ENCODE data around the gene ORAI3. TPM values are rescaled to one million over a fixed set of nuclear protein-coding genes. Genes with fewer than 3 reads are reported as not detected.

The ORAI3 gene
- total and polyA plus RNA-seq, 2 experiments from 2014 or later = 52.5 to 54.0 TPM

GRCh38 chr16:30927789-30928378 is 21.0 kb upstream of the ORAI3 start:
- WGBS (ENCODE audit: low lambda C conversion rate, missing lambda C conversion rate) = 74% methylated on average over 11 of the region's 15 CpGs
- DNase-seq (ENCODE audit: low spot score) = peak; percentile 71

GRCh38 chr16:30928390-30928789 is 20.5 kb upstream of the ORAI3 start:
- no peaks in the 10 kb centered on the region for H3K9me3 ChIP-seq (ENCODE audit: low read depth)
- H3K4me3 ChIP-seq = no peak overlapping the region
- DNase-seq (ENCODE audit: low spot score) = peak; percentile 3
- no peaks in the 10 kb centered on the region for H3K27me3 ChIP-seq
- no peak overlapping the region for H2AFZ ChIP-seq
- TF ChIP-seq EZH2phosphoT487 (IDR thresholded peaks at IDR 0.05; ENCODE audit: low read depth, severe bottlenecking, unreplicated experiment) (no peak), EZH2 (IDR thresholded peaks at IDR 0.05; ENCODE audit: borderline replicate concordance) (no peak), CTCF (IDR thresholded peaks at IDR 0.05; ENCODE audit: poor library complexity) (no peak)
- H4K20me1 ChIP-seq (ENCODE audit: insufficient read depth, poor library complexity, severe bottlenecking) = peaks cover 3% of the 10 kb centered on the region
- no peaks in the 10 kb centered on the region for H3K9me2 ChIP-seq (replicated peaks; ENCODE audit: insufficient read depth)
- H3K79me2 ChIP-seq = peaks cover 14% of the 10 kb centered on the region
- peaks cover 5% of the 10 kb centered on the region for H3K4me1 ChIP-seq (ENCODE audit: insufficient read depth)
- no peak overlapping the region for H3K27ac ChIP-seq
- H3K4me2 ChIP-seq = no peak overlapping the region
- WGBS (ENCODE audit: low lambda C conversion rate, missing lambda C conversion rate) = 95% methylated on average over 4 of the region's 11 CpGs
- no peaks in the 10 kb centered on the region for H3K36me3 ChIP-seq (replicated peaks; ENCODE audit: insufficient read depth, low read depth)

More at GRCh38 chr16:30927789-30928378, 21.0 kb upstream of the ORAI3 start:
- Histone ChIP-seq H3K4me1 (ENCODE audit: insufficient read depth) (peaks cover 5% of the 10 kb centered on the region), H3K9me2 (replicated peaks; ENCODE audit: insufficient read depth) (no peaks in the 10 kb centered on the region), H3K4me3 (no peak overlapping the region), H3K9me3 (ENCODE audit: low read depth) (no peaks in the 10 kb centered on the region), H3K27ac (no peak overlapping the region), H3K36me3 (replicated peaks; ENCODE audit: insufficient read depth, low read depth) (no peaks in the 10 kb centered on the region), H4K20me1 (ENCODE audit: insufficient read depth, poor library complexity, severe bottlenecking) (peaks cover 3% of the 10 kb centered on the region), H3K27me3 (no peaks in the 10 kb centered on the region), H3K4me2 (no peak overlapping the region), H2AFZ (no peak overlapping the region), H3K79me2 (peaks cover 14% of the 10 kb centered on the region)
- TF ChIP-seq EZH2 (IDR thresholded peaks at IDR 0.05; ENCODE audit: borderline replicate concordance) = no peak
- no peak for TF ChIP-seq EZH2phosphoT487 (IDR thresholded peaks at IDR 0.05; ENCODE audit: low read depth, severe bottlenecking, unreplicated experiment)
- TF ChIP-seq CTCF (IDR thresholded peaks at IDR 0.05; ENCODE audit: poor library complexity) = no peak

- WGBS (ENCODE audit: low lambda C conversion rate, missing lambda C conversion rate) = 90% methylated on average over 7 of the region's 7 CpGs
- Histone ChIP-seq H3K36me3 (replicated peaks; ENCODE audit: insufficient read depth, low read depth) (no peaks in the 10 kb centered on the region), H2AFZ (no peak overlapping the region), H3K4me1 (ENCODE audit: insufficient read depth) (peaks cover 5% of the 10 kb centered on the region), H3K27me3 (no peaks in the 10 kb centered on the region), H3K9me2 (replicated peaks; ENCODE audit: insufficient read depth) (no peaks in the 10 kb centered on the region), H3K9me3 (ENCODE audit: low read depth) (no peaks in the 10 kb centered on the region), H3K79me2 (peaks cover 8% of the 10 kb centered on the region), H3K27ac (no peak overlapping the region), H3K4me2 (no peak overlapping the region), H3K4me3 (no peak overlapping the region), H4K20me1 (ENCODE audit: insufficient read depth, poor library complexity, severe bottlenecking) (peaks cover 3% of the 10 kb centered on the region)
- no peak for TF ChIP-seq EZH2phosphoT487 (IDR thresholded peaks at IDR 0.05; ENCODE audit: low read depth, severe bottlenecking, unreplicated experiment)
- no peak for TF ChIP-seq CTCF (IDR thresholded peaks at IDR 0.05; ENCODE audit: poor library complexity)
- no peak for TF ChIP-seq EZH2 (IDR thresholded peaks at IDR 0.05; ENCODE audit: borderline replicate concordance)
- DNase-seq (ENCODE audit: low spot score) = no peak
Observed at GRCh38 chr16:30929167-30929566, 19.7 kb upstream of the ORAI3 start.
